Measurements from ENCODE around the gene HS2ST1.

Gene HS2ST1

DNA sequence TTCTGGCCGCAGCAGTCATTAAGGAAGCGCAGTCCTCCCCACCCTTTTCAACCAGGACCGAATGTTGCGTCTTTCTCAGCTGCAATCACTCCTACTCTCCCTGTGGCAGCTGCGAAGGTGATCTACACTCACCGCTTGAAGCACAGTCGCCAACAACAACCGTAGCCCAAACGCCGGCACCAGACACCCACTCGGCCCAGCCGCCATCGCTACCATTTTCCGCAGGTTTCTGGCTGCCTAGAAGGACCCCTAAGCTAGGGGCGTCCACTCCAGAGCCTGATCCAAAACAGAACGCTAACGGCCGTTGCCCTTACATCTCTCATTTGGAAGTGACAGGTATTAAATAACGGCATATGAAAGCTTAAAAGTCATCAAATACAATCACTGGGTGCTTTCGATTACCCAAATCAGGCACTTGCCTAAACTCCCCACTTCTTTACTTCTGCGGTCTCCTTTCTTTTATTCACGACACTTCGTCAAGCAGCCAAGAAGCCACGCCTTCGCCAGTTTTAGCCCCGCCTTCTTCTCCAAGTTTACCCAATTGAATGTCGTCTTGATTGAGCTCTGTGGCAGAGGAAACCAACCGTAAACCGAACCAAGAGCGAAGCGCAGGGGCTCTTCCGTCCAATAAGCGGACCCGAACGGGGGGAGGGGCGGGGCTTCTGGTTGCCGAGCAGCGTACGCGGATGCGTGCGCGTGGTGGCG, 387 bp upstream of the HS2ST1 start, which contains the start of gene SELENOF (continued):
- TF ChIP-seq ZNF324 (tag by site-specific recombination; IDR thresholded peaks at IDR 0.05), result peak; percentile 78
- no peak for TF ChIP-seq ZNF223 (tag by site-specific recombination; IDR thresholded peaks at IDR 0.05)
- TF ChIP-seq ZNF394 (tag by site-specific recombination; IDR thresholded peaks at IDR 0.05; ENCODE audit: borderline replicate concordance), result peak; percentile 43; the same call in 1 of the 2 replicates
- TF ChIP-seq ZNF335 (tag by site-specific recombination; conservative IDR thresholded peaks at IDR 0.05), result peak; percentile 100
- no peak for TF ChIP-seq ZNF623 (tag by site-specific recombination; IDR thresholded peaks at IDR 0.05)
- TF ChIP-seq HOXD13 (CRISPR knock-in tag; IDR thresholded peaks at IDR 0.05; ENCODE audit: borderline replicate concordance), result 0 out of 2 replicates have a peak, but pooled peaks have one; percentile 3
- TF ChIP-seq ZNF501 (tag by site-specific recombination; IDR thresholded peaks at IDR 0.05), result peak; percentile 84; the same call in 1 of the 2 replicates
- no peak for TF ChIP-seq ZNF350 (tag by site-specific recombination; IDR thresholded peaks at IDR 0.05)
- no peak for TF ChIP-seq SALL2 (tag by site-specific recombination; IDR thresholded peaks at IDR 0.05; ENCODE audit: borderline replicate concordance)
- TF ChIP-seq, protein P1, sequence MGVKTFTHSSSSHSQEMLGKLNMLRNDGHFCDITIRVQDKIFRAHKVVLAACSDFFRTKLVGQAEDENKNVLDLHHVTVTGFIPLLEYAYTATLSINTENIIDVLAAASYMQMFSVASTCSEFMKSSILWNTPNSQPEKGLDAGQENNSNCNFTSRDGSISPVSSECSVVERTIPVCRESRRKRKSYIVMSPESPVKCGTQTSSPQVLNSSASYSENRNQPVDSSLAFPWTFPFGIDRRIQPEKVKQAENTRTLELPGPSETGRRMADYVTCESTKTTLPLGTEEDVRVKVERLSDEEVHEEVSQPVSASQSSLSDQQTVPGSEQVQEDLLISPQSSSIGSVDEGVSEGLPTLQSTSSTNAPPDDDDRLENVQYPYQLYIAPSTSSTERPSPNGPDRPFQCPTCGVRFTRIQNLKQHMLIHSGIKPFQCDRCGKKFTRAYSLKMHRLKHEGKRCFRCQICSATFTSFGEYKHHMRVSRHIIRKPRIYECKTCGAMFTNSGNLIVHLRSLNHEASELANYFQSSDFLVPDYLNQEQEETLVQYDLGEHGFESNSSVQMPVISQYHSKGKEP (tag by site-specific recombination; IDR thresholded peaks at IDR 0.05), result peak; percentile 26
- peak; percentile 79 for TF ChIP-seq ZNF391 (tag by site-specific recombination; IDR thresholded peaks at IDR 0.05; ENCODE audit: borderline replicate concordance, low read depth)
- TF ChIP-seq, protein P2, sequence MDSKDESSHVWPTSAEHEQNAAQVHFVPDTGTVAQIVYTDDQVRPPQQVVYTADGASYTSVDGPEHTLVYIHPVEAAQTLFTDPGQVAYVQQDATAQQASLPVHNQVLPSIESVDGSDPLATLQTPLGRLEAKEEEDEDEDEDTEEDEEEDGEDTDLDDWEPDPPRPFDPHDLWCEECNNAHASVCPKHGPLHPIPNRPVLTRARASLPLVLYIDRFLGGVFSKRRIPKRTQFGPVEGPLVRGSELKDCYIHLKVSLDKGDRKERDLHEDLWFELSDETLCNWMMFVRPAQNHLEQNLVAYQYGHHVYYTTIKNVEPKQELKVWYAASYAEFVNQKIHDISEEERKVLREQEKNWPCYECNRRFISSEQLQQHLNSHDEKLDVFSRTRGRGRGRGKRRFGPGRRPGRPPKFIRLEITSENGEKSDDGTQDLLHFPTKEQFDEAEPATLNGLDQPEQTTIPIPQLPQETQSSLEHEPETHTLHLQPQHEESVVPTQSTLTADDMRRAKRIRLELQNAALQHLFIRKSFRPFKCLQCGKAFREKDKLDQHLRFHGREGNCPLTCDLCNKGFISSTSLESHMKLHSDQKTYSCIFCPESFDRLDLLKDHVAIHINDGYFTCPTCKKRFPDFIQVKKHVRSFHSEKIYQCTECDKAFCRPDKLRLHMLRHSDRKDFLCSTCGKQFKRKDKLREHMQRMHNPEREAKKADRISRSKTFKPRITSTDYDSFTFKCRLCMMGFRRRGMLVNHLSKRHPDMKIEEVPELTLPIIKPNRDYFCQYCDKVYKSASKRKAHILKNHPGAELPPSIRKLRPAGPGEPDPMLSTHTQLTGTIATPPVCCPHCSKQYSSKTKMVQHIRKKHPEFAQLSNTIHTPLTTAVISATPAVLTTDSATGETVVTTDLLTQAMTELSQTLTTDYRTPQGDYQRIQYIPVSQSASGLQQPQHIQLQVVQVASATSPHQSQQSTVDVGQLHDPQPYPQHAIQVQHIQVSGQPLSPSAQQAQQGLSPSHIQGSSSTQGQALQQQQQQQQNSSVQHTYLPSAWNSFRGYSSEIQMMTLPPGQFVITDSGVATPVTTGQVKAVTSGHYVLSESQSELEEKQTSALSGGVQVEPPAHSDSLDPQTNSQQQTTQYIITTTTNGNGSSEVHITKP (tag by site-specific recombination; IDR thresholded peaks at IDR 0.05), result peak; percentile 23; the same call in 1 of the 2 replicates
- TF ChIP-seq, protein P3, sequence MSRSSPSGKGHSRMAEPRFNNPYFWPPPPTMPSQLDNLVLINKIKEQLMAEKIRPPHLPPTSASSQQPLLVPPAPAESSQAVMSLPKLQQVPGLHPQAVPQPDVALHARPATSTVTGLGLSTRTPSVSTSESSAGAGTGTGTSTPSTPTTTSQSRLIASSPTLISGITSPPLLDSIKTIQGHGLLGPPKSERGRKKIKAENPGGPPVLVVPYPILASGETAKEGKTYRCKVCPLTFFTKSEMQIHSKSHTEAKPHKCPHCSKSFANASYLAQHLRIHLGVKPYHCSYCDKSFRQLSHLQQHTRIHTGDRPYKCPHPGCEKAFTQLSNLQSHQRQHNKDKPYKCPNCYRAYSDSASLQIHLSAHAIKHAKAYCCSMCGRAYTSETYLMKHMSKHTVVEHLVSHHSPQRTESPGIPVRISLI (tag by site-specific recombination; IDR thresholded peaks at IDR 0.05), result no peak
- TF ChIP-seq ZNF600 (tag by site-specific recombination; IDR thresholded peaks at IDR 0.05), result peak; percentile 60; the same call in 1 of the 2 replicates
- peak; percentile 81; the same call in 1 of the 2 replicates for TF ChIP-seq ZSCAN30 (tag by site-specific recombination; IDR thresholded peaks at IDR 0.05)
- TF ChIP-seq ZNF2 (tag by site-specific recombination; IDR thresholded peaks at IDR 0.05), result peak; percentile 80; the same call in 1 of the 2 replicates
- TF ChIP-seq, protein P4, sequence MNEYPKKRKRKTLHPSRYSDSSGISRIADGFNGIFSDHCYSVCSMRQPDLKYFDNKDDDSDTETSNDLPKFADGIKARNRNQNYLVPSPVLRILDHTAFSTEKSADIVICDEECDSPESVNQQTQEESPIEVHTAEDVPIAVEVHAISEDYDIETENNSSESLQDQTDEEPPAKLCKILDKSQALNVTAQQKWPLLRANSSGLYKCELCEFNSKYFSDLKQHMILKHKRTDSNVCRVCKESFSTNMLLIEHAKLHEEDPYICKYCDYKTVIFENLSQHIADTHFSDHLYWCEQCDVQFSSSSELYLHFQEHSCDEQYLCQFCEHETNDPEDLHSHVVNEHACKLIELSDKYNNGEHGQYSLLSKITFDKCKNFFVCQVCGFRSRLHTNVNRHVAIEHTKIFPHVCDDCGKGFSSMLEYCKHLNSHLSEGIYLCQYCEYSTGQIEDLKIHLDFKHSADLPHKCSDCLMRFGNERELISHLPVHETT (tag by site-specific recombination; IDR thresholded peaks at IDR 0.05), result peak; percentile 62
- peak; percentile 62 for TF ChIP-seq ZFHX2 (tag by site-specific recombination; conservative IDR thresholded peaks at IDR 0.05)
- TF ChIP-seq IKZF3 (tag by site-specific recombination; IDR thresholded peaks at IDR 0.05), result no peak
- TF ChIP-seq, protein P5, sequence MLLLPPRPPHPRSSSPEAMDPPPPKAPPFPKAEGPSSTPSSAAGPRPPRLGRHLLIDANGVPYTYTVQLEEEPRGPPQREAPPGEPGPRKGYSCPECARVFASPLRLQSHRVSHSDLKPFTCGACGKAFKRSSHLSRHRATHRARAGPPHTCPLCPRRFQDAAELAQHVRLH (tag by site-specific recombination; IDR thresholded peaks at IDR 0.05), result peak; percentile 84; the same call in 1 of the 2 replicates
- TF ChIP-seq, protein P6, sequence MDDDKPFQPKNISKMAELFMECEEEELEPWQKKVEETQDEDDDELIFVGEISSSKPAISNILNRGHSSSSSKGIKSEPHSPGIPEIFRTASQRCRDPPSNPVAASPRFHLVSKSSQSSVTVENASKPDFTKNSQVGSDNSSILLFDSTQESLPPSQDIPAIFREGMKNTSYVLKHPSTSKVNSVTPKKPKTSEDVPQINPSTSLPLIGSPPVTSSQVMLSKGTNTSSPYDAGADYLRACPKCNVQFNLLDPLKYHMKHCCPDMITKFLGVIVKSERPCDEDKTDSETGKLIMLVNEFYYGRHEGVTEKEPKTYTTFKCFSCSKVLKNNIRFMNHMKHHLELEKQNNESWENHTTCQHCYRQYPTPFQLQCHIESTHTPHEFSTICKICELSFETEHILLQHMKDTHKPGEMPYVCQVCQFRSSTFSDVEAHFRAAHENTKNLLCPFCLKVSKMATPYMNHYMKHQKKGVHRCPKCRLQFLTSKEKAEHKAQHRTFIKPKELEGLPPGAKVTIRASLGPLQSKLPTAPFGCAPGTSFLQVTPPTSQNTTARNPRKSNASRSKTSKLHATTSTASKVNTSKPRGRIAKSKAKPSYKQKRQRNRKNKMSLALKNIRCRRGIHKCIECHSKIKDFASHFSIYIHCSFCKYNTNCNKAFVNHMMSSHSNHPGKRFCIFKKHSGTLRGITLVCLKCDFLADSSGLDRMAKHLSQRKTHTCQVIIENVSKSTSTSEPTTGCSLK (tag by site-specific recombination; IDR thresholded peaks at IDR 0.05), result no peak
- TF ChIP-seq YY1 (tag by site-specific recombination; IDR thresholded peaks at IDR 0.05), result peak; percentile 97
- no peak for TF ChIP-seq ZNF341 (tag by site-specific recombination; IDR thresholded peaks at IDR 0.05; ENCODE audit: low read depth)
- TF ChIP-seq ZNF76 (tag by site-specific recombination; IDR thresholded peaks at IDR 0.05; ENCODE audit: borderline replicate concordance, low read depth), result peak; percentile 68; the same call in 1 of the 2 replicates
- no peak for TF ChIP-seq ZNF48 (tag by site-specific recombination; IDR thresholded peaks at IDR 0.05)
- 0 out of 2 replicates have a peak, but pooled peaks have one; percentile 21 for TF ChIP-seq ZNF561 (tag by site-specific recombination; IDR thresholded peaks at IDR 0.05; ENCODE audit: borderline replicate concordance)
